KOPT-K1 (cell line): ENCODE data around the gene RPS4Y1.
"Not testable (repeated sequence)": the region's sequence is repeated elsewhere in the genome, so short reads cannot be mapped to it uniquely, and the experiment has no call there.

Experiments
- H3K27ac ChIP-seq: fragments of 200-600 bp; sonication (generic); 2 replicates; pipeline ENCODE4 v1.5.1; 2016; ENCODE audit warnings: antibody characterized with exemption, mild to moderate bottlenecking, low read depth, low read length; ENCODE audit not compliant: poor library complexity, severe bottlenecking
- H3K36me3 ChIP-seq: fragments of 200-600 bp; sonication (generic); 2 replicates; pipeline ENCODE4 v1.5.1; 2017; ENCODE audit warnings: antibody characterized with exemption, mild to moderate bottlenecking, low read length, moderate library complexity; ENCODE audit not compliant: insufficient read depth
- H3K9me3 ChIP-seq: fragments of 200-600 bp; sonication (generic); 2 replicates; pipeline ENCODE4 v1.5.1; 2017; ENCODE audit warnings: antibody characterized with exemption, low read length, mild to moderate bottlenecking; ENCODE audit not compliant: insufficient read depth, poor library complexity, severe bottlenecking

The RPS4Y1 gene

DNA sequence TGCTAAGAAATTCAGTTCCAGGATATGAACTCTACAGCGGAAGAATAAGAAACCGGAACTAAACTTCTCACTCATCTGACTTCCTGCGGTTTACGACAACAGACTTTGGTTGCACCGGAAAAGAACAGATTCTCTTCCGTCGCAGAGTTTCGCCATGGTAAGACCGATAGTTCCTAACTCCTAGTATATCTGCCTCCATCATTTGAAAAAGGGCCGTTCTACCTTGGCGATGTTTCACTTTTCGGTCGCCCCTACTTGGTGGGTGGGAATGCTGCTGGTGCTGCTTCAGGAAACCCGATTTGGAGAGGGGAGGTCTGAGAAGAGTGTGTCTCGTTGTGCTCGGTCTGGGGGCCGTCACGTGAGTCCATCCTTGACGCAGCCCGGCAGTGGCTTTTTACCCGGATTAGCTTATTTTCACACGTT lies at the start of gene RPS4Y1:
Gene RPS4Y1 (plus strand): TSS at position 132 of the 423 bp plus-strand sequence. CDS start 23 bp downstream, at position 155.
- Histone ChIP-seq H3K9me3 (no peaks in the 10 kb centered on the region), H3K36me3 (peaks cover 43% of the 10 kb centered on the region), H3K27ac (peak within 1 kb of the TSS; percentile 87)

DNA sequence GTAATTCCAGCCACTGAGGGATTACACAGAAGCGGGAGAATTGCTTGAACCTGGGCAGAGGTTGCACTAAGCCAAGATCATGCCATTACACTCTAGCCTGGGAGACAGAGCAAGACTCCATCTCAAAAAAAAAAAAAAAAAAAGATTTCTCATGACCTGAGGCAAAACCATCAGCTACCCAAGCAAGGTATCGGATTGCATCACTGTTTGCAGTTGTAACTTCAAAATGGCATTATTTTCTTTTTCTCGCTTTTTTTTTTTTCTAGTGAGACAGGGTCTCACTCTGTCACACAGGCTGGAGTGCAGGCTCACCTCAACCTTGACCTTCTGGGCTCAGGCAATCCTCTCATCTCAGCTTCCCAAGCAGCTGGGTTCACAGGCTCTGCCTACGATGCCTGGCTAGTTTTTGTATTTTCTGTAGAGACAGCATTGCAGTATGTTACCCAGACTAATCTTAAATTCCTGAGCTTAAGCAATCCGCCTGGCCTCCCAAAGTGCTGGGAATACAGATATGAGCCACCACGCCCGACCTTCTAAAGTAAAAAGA lies 44.4 kb upstream of the RPS4Y1 start:
- no peaks in the 10 kb centered on the region for H3K36me3 ChIP-seq
- H3K9me3 ChIP-seq: no peaks in the 10 kb centered on the region
- no peak overlapping the region for H3K27ac ChIP-seq

DNA sequence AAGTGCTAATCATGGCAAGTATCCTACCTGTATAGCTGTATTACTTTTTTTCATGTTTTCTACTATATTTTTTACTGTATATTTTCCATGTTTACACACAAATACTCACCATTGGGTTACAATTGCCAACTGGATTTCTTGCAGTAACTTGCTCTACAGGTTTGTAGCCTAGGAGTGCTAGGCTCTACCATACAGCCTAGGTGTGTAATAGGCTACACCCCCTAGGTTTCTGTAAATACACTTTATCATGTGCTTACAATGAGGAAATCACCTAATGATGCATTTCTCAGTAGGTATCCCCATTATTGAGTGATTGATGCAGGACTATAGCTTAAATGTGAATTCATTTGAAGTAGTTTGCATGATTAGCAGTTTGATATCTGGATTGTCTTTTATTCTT lies 43.4 kb upstream of the RPS4Y1 start:
- no peaks in the 10 kb centered on the region for H3K9me3 ChIP-seq
- H3K36me3 ChIP-seq: no peaks in the 10 kb centered on the region
- no peak overlapping the region for H3K27ac ChIP-seq

DNA sequence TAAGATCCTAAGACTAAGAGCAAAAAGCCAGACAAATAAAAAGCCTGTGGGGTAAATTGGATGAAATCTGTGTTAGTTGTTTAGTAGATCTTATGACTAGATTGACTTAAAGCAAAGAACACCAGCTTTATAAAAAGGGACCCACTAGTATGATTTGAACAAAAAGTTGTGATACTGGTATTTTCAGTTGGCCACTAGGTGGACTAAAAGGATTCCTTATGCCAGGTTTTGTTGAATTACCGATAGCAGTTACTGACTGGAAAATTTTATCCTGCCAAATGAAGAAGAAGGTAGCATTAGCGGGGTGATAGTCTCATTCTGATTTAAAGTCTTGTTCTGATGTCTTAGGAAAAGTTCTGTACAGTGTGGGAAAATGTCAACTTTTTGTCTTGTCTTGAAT lies 41.2 kb upstream of the RPS4Y1 start:
- Histone ChIP-seq H3K27ac (no peak overlapping the region), H3K36me3 (no peaks in the 10 kb centered on the region), H3K9me3 (no peaks in the 10 kb centered on the region)

DNA sequence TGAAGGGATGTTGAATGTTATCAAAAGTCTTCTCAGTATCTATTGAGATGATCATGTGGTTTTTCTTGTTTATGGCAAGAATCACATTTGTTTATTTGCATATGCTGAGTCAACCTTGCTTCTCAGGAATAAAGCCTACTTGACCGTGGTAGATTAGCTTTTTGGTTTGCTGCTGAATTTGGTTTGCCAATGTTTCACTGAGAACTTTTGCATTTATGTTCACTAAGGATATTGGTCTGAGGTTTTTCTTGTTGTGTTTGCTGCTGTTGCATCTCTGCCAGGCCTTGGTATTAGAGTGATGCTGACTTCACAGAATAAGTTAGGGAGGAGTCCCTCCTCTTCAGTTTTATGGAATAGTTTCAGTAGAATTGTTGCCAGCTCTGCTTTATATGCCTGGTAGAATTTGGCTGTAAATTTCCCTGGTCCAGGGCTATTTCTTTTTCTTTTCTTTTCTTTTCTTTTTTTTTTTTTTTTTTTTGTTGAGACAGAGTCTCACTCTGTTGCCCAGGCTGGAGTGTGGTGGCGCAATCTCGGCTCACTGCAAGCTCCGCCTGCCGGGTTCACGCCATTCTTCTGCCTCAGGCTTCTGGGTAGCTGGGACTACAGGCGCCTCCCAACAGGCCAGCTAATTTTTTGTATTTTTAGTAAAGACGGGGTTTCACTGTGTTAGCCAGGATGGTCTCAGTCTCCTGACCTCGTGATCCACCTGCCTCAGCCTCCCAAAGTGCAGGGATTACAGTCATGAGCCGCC lies 24.1 kb upstream of the RPS4Y1 start:
- H3K27ac ChIP-seq, H3K9me3 ChIP-seq, H3K36me3 ChIP-seq: not testable (repeated sequence)

DNA sequence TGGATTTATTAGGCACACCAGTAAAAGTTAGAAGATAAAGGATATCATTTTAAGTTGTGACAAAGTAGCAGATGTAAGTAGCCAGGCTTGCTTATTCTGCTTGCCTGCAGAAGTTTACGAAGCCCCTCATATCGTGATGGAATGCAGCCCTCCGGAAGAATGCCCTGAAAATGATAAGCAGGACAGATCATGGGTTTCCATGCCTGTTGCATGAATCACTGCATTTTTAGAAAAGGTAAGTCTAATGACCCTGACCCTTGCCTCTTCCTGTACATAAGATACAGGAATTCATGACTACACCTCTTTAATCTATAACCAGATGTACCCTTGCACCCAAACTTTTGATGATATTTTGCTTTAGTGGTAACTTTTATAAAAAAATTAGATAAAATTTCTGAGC lies 16.9 kb upstream of the RPS4Y1 start:
- no peaks in the 10 kb centered on the region for H3K9me3 ChIP-seq
- no peak overlapping the region for H3K27ac ChIP-seq
- no peaks in the 10 kb centered on the region for H3K36me3 ChIP-seq

DNA sequence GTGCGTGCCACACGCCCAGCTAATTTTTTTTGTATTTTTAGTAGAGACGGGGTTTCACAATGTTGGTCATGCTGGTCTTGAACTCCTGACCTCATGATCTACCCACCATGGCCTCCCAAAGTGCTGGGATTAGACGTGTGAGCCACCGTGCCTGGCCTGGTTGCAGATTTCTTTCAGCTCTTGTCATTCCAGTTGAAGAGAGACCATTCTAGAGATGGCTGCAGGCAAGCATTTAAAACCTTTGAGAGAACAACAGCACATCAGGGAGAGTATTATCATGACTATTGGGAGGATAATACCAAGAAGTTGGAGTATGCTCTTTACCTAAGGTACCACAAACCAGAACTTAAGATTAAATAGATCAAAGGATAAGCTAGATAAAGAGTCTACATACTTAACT lies 12.9 kb upstream of the RPS4Y1 start:
- H3K27ac ChIP-seq: no peak overlapping the region
- H3K9me3 ChIP-seq: no peaks in the 10 kb centered on the region
- H3K36me3 ChIP-seq: no peaks in the 10 kb centered on the region

DNA sequence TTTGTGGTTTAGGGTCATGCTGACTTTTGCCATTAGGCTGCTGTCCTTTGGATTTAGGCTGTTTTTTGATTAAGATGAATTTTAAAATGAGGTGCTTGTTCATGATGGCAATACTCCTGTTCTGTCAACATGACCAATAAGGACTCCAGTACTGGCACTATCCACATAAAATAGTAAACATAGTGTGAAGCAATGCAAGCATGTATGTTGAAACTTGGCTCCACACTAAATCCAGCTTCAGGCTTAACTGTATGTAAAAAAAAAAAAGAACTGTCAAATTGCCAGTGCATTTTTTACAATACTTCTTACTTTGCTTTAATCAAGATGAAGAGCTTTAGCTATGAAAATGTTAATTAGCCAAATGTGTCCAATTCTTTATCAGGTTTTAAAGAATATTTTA lies 6.2 kb upstream of the RPS4Y1 start:
- H3K36me3 ChIP-seq: no peaks in the 10 kb centered on the region
- no peak overlapping the region for H3K27ac ChIP-seq
- H3K9me3 ChIP-seq: no peaks in the 10 kb centered on the region

DNA sequence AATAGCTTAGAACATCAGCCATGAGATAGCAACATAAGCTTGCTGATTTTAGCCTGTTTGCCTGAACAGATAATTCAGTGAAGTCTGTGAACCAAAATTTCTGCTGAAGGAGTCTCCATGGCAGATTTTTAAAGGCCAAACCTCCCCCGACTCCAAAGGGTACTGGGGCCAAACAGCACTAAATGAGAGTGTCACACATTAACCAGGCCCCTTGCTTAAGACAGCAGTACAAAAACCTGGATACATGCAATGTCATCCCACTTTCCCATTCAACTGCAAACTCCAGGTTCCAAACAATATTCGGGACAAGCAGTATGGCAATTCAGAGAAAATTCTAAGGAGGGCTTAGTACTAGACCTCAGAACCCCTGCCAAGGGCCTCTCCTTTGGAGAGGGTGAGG lies 4.3 kb upstream of the RPS4Y1 start:
- Histone ChIP-seq H3K36me3 (no peaks in the 10 kb centered on the region), H3K9me3 (no peaks in the 10 kb centered on the region), H3K27ac (no peak overlapping the region)

DNA sequence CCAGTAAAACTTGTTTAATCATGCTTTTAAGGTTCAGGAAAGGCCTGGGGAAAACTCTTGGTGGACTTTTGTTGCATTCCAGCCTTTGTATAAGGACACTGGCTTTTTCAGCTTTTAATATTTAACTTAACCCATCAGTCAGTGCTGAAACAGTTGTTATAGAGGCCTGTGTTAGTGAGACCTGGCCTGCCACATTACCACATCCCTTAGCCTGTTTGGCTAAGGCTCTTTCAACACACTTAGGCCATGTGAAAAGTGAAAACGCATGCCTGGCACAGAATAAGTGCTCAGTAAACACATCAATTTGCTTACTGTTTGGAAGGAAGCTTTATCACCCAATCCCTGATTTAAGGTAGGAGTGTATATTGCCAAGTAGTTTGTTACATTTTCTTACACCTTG lies 3.5 kb upstream of the RPS4Y1 start:
- Histone ChIP-seq H3K36me3 (peaks cover 8% of the 10 kb centered on the region), H3K27ac (no peak overlapping the region), H3K9me3 (no peaks in the 10 kb centered on the region)

DNA sequence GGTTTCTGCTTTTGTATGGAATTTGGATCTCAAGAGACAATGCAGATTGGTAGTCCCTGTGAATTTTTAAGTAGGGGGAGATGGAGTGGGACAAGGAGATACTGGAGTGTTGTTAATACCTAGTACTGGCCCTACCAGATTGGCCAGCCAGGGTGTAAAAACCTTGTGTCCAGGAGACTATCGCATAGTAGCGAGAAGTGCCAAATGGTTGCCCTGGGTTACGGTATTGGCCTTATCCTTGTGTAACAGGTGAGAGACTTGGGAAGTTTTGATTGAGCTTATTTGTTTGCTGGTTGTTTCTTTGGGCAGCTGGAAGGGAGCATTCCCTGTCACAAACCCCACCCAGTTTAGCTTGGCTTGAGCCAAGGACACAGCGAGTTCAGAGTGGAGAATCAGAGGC lies 5.4 kb downstream of the RPS4Y1 start:
- H3K36me3 ChIP-seq: peaks cover 96% of the 10 kb centered on the region
- no peak overlapping the region for H3K27ac ChIP-seq
- no peaks in the 10 kb centered on the region for H3K9me3 ChIP-seq

DNA sequence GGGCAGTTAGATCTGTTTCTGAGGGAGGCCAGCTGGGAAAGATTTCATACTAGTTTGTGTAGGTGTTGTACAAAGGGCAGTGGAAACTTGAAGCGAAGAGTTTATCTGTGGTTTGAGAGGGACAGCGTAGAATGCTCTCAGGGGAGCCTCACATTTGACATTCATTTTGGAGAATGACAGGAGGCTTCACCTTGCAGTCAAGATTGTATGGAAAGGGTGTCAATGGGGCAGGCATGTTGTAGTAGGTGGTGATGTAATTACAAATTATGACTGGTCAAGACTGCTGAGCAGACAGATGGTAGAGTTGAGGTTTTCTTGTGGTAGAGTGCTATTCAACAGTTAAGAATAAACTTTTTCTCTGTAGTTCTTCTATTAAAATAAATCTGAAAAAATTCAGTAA lies 7.0 kb downstream of the RPS4Y1 start:
- no peaks in the 10 kb centered on the region for H3K9me3 ChIP-seq
- H3K36me3 ChIP-seq: peaks cover 100% of the 10 kb centered on the region
- no peak overlapping the region for H3K27ac ChIP-seq

DNA sequence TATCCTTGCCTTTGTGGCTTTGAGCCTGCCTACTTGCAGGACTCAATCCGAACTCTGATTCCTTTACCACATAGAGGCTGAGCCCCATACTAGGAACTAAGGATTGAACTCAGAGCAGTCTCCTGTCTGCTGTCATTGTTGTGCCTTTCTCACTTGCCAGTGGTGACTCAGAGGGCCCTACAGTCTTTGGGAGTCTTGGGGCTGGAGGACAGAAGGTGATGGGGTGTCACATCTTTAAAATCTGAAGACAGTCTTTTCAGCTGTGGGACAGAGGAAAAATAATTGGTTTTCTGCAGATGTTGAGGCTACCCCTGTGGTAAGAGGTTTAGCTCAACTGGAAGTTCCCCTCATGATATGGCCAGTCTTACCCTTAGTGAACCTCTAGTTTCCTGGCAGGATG lies 8.0 kb downstream of the RPS4Y1 start:
- Histone ChIP-seq H3K27ac (no peak overlapping the region), H3K9me3 (no peaks in the 10 kb centered on the region), H3K36me3 (peaks cover 100% of the 10 kb centered on the region)

DNA sequence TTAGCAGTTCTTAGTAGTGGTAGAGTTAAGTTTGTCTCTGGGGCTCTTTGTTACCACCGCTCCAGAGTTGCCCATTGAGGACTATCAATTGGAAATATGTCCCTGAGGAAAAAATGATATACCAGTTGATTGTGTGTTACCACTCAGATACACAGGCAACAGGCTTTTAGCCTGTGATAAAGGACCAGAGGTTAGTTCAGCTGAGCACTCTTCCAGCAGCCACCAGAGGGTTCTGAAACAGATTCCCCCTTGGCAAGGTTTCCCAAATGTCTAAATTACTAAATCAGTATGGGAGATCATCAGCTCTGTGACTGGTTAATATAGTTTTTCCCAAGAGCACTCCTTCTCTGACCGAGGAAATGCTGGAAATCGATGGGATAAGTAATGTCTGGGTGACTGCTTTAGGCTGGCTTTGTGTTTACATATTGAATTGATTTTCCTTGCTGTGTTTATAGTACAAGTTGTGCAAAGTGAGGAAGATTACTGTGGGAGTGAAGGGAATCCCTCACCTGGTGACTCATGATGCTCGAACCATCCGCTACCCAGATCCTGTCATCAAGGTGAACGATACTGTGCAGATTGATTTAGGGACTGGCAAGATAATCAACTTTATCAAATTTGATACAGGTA lies 12.9 kb downstream of the RPS4Y1 start:
- Histone ChIP-seq H3K9me3 (no peaks in the 10 kb centered on the region), H3K36me3 (peaks cover 100% of the 10 kb centered on the region), H3K27ac (no peak overlapping the region)

DNA sequence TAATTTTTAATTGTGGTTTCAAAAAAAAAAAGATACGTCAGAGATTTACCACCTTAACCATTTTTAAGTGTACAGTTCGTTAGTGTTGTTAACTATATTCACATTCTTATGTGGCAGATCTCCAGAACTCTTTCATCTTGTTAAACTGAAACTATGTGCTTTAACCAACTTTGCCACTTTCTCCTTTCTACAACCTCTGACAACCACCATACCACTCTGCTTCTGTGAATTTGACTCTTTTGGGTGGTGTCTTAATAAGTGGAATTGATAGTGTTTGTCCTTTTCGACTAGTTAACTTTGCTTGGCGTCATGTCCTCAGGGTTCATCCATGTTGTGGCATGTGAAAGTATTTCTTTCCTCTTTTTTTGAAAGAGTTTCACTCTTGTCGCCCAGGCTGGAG lies 15.7 kb downstream of the RPS4Y1 start:
- H3K27ac ChIP-seq: peak overlapping the region; percentile 45

DNA sequence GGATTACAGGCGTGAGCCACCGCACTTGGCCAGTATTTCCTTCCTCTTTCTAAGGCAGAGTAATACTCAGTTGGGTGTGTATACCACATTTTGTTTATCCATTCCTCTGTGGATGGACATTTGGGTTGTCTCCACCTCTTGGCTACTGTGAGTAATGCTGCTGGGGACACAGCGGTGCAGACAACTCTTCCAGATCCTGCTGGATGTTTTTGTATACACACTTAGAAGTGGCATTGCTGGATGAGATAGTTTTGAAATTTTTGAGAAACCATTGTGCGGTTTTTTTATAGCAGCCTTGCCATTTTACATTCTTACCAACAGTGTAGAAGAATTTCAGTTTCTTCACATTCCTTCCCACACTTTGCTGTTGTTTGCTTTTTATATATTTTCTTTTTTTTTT lies 16.3 kb downstream of the RPS4Y1 start:
- peak overlapping the region; percentile 45 for H3K27ac ChIP-seq
- H3K36me3 ChIP-seq: peaks cover 100% of the 10 kb centered on the region
- H3K9me3 ChIP-seq: no peaks in the 10 kb centered on the region

More for the DNA sequence above, 15.7 kb downstream of the RPS4Y1 start:
- Histone ChIP-seq H3K9me3 (no peaks in the 10 kb centered on the region), H3K36me3 (peaks cover 100% of the 10 kb centered on the region)
